Ovary (tissue), 9 donors: ENCODE data around the gene CFAP100. TPM values are rescaled to one million over a fixed set of nuclear protein-coding genes. Genes with fewer than 3 reads are reported as not detected.

Source experiments
- DNase-seq, 5 donors: peaks; one replicate each; pipeline ENCODE4 v3.0.0-alpha.2; 2019 to 2020
- H3K27ac ChIP-seq, 2 donors: fragments of 200-600 bp; one replicate each; pipeline versions ENCODE4 v1.5.1 to v1.8.0; 2019 to 2022
- H3K27me3 ChIP-seq: fragments of 200-600 bp; one replicate; pipeline ENCODE4 v1.8.0; 2022
- H3K36me3 ChIP-seq: fragments of 200-600 bp; sonication (generic); one replicate; pipeline ENCODE4 v1.5.1; 2019
- H3K4me1 ChIP-seq: one replicate; pipeline ENCODE4 v1.8.1; 2013; ENCODE audit warnings: mild to moderate bottlenecking, moderate library complexity; ENCODE audit not compliant: insufficient read depth
- H3K4me3 ChIP-seq: fragments of 200-600 bp; sonication (generic); one replicate; pipeline ENCODE4 v1.5.1; 2017
- H3K9me3 ChIP-seq, 2 donors: fragments of 200-600 bp in 1 of 2; sonication (generic) in 1 of 2; one replicate each; pipeline versions ENCODE4 v1.5.1 to v1.8.1; 2013 to 2019; ENCODE audit warnings: mild to moderate bottlenecking in 1 of 2, moderate library complexity in 1 of 2
- CTCF ChIP-seq, 3 donors: fragments of 450-650 bp in 2 of 3; fragments of 200-600 bp in 1 of 3; IDR thresholded peaks; one replicate each; pipeline versions ENCODE4 v1.5.1 to v1.8.0; 2016 to 2022; ENCODE audit warnings: antibody characterized with exemption in 3 of 3, mild to moderate bottlenecking in 1 of 3
- EP300 ChIP-seq: sonication (generic); formaldehyde crosslinking; IDR thresholded peaks from one replicate; pipeline ENCODE4 v1.6.1; 2017; ENCODE audit warnings: antibody characterized with exemption
- POLR2A ChIP-seq: fragments of 450-650 bp; IDR thresholded peaks from one replicate; pipeline ENCODE4 v1.6.1; 2017; ENCODE audit warnings: antibody characterized with exemption, mild to moderate bottlenecking, moderate library complexity
- WGBS, 3 donors: extraction: QIAGEN DNeasy Blood & Tissue Kit in 1 of 3; methylation state at CpG; one replicate each; pipeline versions ENCODE4 v1.1.5 to v1.1.7; 2013 to 2017; 5-methylcytosine and 5-hydroxymethylcytosine counted together
- intact Hi-C, 4 donors: fragments of 100-400 bp; cut with DNase I; formaldehyde crosslinking; loops; one replicate each; pipeline versions ENCODE4 v1.11.0 to v1.15.1; 2022 to 2023
- polyA plus RNA-seq, 2 donors: library from polyadenylated mRNA; stranded (reverse); fragments of 200-250 nt in 1 of 2; fragments of 350-450 nt in 1 of 2; fragmentation: Illumina TruSeq in 1 of 2; extraction: RNeasy Lipid Tissue Mini Kit (QIAGEN cat#74804) in 1 of 2; gene quantifications; one replicate each; pipeline ENCODE4 v1.2.3, GENCODE V29; 2013 to 2014
- total RNA-seq, 7 donors: library from RNA; depleted of rRNA in 2 of 7; stranded (reverse); fragments of >200 nt in 2 of 7; fragmentation: NEBNext Ultra II Directional in 3 of 7; extraction: Animal tissue kit (Norgen Biotek cat#: 25700) in 3 of 7; gene quantifications; one replicate each; pipeline versions ENCODE4 v1.1.0 to v1.2.4, GENCODE V29; 2016 to 2023
- donor health status: DM: no; HTN: no; CAD: no; lungs with moderate emphysema.
- donor health status: DM: no; HTN: no; CAD: no.
- donor health status: Bipolar disorder and iron deficiency.
- donor health status: DM: yes; HTN: yes; CAD: no.
- donor health status: DM: no; HTN: no; CAD: no.
- donor health status: DM: yes; HTN: yes; CAD: no.

The CFAP100 gene
- total and polyA plus RNA-seq, 9 donors, result 0.06 to 21.3 (median 1.6) TPM; not detected in 3

- H3K27me3 ChIP-seq, result no peaks in the 10 kb centered on the region
- no peak overlapping the region for H3K4me3 ChIP-seq
- H3K4me1 ChIP-seq, result peaks cover 4% of the 10 kb centered on the region
- H3K36me3 ChIP-seq, result no peaks in the 10 kb centered on the region
- peak in 1 of 5 donors; percentile 5 for DNase-seq
- no peak overlapping the region for H3K27ac ChIP-seq
- 74 to 77% (median 77%) methylated on average over 8 of the region's 8 CpGs for WGBS, 3 donors
- intact Hi-C loops, result no loop called here
- H3K9me3 ChIP-seq, result no peaks in the 10 kb centered on the region
- TF ChIP-seq POLR2A, result no peak
- no peak for TF ChIP-seq CTCF (IDR thresholded peaks at IDR 0.05)
- TF ChIP-seq EP300, result no peak
These were observed 72.9 kb downstream of the CFAP100 start for GRCh38 chr3:126467611-126467955.

GRCh38 chr3:126468028-126468891 lies 73.6 kb downstream of the CFAP100 start:
- WGBS, 3 donors, result 76 to 80% (median 79%) methylated on average over 13 of the region's 13 CpGs
- Histone ChIP-seq H3K27me3 (no peaks in the 10 kb centered on the region), H3K36me3 (no peaks in the 10 kb centered on the region), H3K9me3 (no peaks in the 10 kb centered on the region), H3K27ac (no peak overlapping the region), H3K4me3 (no peak overlapping the region), H3K4me1 (peaks cover 9% of the 10 kb centered on the region)
- DNase-seq, result peak in 2 of 5 donors; percentile 7 to 18
- intact Hi-C loops, result no loop called here
- TF ChIP-seq CTCF (IDR thresholded peaks at IDR 0.05) (no peak), POLR2A (no peak), EP300 (no peak)

DNA sequence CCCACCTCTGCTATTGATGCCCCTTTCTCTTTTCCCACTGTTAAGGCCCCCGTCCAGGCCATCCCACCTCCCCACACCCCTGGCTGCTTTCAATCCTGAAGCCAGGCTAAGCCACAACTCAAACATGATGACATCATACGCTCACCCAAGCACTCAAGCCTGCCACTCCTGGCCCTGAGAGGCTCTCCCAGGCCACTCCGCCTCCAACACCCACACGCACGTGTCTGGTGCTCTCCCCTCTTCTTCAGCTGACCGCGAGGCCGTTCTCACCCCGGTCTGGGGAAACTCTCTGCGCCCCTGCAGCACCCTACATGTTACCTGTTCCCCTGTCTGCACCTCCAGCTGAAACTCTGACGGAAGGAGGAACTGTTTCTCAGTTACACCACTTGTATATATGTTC lies 74.8 kb downstream of the CFAP100 start:
- Histone ChIP-seq H3K27me3 (no peaks in the 10 kb centered on the region), H3K9me3 (no peaks in the 10 kb centered on the region), H3K4me1 (peaks cover 18% of the 10 kb centered on the region), H3K4me3 (no peak overlapping the region), H3K27ac (no peak overlapping the region), H3K36me3 (no peaks in the 10 kb centered on the region)
- intact Hi-C loops, result no loop called here
- no peak for DNase-seq
- TF ChIP-seq CTCF (IDR thresholded peaks at IDR 0.05) (no peak), POLR2A (no peak), EP300 (no peak)
- 93 to 94% (median 93%) methylated on average over 11 of the region's 11 CpGs for WGBS, 3 donors

DNA sequence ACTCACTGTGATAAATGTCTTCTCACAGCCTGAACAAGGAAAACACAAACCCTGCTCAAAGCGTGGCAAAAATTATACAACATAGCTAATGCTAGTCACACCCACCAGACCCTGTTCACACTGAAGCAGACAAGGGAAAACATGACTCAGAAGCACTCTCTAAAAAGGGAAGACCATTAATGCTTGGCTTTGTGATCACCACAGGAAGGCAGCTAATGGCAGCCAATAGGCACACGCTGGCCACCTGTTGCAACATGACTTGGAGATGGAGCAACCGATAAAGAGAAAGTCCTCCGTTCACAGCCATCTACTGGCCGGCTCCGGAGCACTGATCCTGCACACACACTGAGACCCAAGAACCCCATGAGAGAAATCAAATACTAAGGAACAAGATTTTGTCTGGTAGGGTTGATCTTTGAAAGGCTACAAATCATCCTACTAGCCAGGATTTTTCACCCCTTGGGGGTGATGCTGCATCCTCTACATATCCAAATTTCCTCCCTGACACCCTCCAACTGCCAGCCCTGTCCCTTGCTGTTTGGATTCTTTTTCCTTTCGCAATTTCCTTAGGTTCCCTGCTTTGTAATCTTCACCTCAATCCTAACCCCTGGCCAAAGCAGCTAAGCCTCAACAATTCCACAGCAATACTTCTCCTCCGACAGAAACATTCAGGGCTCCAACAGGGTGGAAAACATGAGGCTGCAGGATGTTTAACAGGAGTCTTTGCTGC lies 77.7 kb downstream of the CFAP100 start:
- no peaks in the 10 kb centered on the region for H3K9me3 ChIP-seq
- intact Hi-C loops, result loop anchor here in 1 of 4 donors (10.0 kb wide), 1 partner anchor 208 kb away; no protein-coding TSS in a partner anchor
- no peak overlapping the region for H3K27ac ChIP-seq
- no peak for TF ChIP-seq POLR2A
- TF ChIP-seq CTCF (IDR thresholded peaks at IDR 0.05), result no peak
- no peak for TF ChIP-seq EP300
- H3K4me3 ChIP-seq, result no peak overlapping the region
- DNase-seq, result peak in 1 of 5 donors; percentile 5
- no peaks in the 10 kb centered on the region for H3K27me3 ChIP-seq
- 53 to 57% (median 54%) methylated on average over 8 of the region's 8 CpGs for WGBS, 3 donors
- no peaks in the 10 kb centered on the region for H3K36me3 ChIP-seq
- H3K4me1 ChIP-seq, result peaks cover 23% of the 10 kb centered on the region
